22Rv1 (cell line): Measurements from ENCODE around the gene LMO7.
"Not testable (repeated sequence)": the region's sequence is repeated elsewhere in the genome, so short reads cannot be mapped to it uniquely, and the experiment has no call there.

Source experiments
- H3K27ac ChIP-seq: fragments of 450-650 bp; 2 replicates; pipeline ENCODE4 v1.5.1; 2017
- ZFX ChIP-seq: fragments of 450-650 bp; IDR thresholded peaks from 2 replicates; pipeline ENCODE4 v1.6.1; 2017; ENCODE audit warnings: antibody characterized with exemption, borderline replicate concordance
- TF ChIP-seq, protein P1 (sequence below): fragments of 450-650 bp; IDR thresholded peaks from 2 replicates; pipeline ENCODE4 v1.5.1; 2017; ENCODE audit warnings: mild to moderate bottlenecking

LMO7 gene

DNA sequence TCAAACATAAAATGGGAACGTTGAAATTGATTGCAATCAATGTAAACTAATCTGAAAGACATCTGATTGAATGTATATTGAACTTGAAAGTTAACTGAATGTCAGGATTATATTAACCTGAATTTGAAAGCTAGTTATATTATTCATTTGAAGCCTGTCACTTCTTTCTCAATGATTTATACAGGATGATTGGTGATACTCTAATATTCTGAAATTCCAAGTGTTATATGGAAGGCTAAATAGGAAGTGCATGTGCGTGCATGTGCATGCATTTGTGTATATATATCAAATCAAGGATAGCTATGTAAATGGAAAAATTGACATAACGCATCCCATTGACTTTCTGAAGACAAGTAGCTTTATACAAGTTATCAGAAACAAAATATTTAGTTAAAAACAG lies 143.3 kb downstream of the LMO7 start:
- TF ChIP-seq, protein P1, sequence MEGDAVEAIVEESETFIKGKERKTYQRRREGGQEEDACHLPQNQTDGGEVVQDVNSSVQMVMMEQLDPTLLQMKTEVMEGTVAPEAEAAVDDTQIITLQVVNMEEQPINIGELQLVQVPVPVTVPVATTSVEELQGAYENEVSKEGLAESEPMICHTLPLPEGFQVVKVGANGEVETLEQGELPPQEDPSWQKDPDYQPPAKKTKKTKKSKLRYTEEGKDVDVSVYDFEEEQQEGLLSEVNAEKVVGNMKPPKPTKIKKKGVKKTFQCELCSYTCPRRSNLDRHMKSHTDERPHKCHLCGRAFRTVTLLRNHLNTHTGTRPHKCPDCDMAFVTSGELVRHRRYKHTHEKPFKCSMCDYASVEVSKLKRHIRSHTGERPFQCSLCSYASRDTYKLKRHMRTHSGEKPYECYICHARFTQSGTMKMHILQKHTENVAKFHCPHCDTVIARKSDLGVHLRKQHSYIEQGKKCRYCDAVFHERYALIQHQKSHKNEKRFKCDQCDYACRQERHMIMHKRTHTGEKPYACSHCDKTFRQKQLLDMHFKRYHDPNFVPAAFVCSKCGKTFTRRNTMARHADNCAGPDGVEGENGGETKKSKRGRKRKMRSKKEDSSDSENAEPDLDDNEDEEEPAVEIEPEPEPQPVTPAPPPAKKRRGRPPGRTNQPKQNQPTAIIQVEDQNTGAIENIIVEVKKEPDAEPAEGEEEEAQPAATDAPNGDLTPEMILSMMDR: no peak
- TF ChIP-seq ZFX: no peak
- no peak overlapping the region for H3K27ac ChIP-seq

DNA sequence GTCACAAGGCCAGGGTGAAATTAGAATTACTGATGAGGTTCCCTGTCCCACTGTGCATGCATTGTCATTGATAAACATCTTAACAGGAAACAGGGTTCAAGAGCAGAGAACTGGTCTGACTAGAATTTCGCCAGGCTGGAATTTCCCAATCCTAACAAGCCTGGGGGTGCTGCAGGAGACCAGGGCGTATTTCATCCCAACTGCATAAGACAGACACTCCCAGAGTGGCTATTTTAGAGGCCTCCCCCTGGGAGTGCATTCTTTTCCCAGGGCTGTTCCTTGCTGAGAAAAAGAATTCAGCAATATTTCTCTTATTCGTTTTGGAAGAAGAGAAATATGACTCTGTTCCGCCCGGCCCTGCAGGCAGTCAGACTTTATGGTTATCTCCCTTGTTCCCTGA lies 144.0 kb downstream of the LMO7 start:
- H3K27ac ChIP-seq: not testable (repeated sequence)

DNA sequence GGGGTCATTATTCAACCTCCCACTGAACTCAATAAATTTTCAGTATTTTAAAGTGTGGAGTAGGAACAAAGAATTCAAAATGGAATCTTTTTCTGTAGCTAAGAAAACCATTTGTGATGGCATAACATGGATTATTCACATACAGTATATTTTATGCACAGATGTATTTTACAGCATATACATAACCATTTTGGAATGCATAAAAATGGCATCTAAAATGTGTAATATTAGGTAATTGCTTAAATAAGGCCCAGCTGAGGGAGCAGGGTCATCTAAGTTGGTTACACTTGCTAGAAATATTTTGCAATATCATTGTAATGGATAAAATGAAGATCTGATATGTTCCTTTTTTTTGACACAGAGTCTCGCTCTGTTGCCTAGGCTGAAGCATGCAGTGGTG lies 146.9 kb downstream of the LMO7 start:
- TF ChIP-seq, protein P1: no peak
- TF ChIP-seq ZFX: no peak
- no peak overlapping the region for H3K27ac ChIP-seq

DNA sequence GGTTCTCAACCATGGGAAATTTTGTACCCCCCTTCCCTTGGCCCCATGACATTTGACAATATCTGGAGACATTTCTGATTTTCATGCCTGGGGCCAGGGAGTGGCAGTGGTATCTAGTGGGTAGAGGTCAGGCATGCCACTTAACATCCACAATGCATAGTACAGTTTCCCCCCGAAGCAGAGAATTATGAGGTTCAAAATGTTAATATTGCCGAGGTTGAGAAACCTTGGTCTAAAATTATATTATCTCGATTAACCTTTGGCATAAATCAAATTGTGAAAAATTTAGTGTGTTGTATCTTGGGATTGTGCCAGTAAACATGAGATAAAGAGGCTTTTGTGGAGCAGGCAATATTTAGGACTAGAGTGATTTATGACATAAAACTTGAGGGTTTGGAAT lies 147.9 kb downstream of the LMO7 start:
- TF ChIP-seq ZFX: no peak
- TF ChIP-seq, protein P1: no peak
- H3K27ac ChIP-seq: no peak overlapping the region

DNA sequence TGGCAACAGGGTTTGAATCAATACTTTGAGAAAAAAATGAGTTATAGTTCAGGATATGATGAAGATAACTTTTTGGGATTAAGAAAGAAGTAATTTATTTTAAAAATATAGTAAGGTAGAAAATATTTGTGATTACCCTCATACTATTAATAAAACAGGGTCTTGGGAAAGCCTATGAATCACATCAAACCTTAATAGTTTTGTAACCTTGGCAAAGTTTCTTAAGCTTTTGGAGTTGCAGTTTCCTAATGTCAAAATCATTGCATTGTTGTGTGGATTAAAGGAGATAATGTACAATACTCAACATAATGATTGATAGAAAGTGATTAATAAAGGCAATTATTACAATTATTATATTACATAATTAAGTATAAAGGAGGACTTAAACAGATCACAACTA lies 149.0 kb downstream of the LMO7 start:
- TF ChIP-seq ZFX: no peak
- TF ChIP-seq, protein P1: no peak
- no peak overlapping the region for H3K27ac ChIP-seq

DNA sequence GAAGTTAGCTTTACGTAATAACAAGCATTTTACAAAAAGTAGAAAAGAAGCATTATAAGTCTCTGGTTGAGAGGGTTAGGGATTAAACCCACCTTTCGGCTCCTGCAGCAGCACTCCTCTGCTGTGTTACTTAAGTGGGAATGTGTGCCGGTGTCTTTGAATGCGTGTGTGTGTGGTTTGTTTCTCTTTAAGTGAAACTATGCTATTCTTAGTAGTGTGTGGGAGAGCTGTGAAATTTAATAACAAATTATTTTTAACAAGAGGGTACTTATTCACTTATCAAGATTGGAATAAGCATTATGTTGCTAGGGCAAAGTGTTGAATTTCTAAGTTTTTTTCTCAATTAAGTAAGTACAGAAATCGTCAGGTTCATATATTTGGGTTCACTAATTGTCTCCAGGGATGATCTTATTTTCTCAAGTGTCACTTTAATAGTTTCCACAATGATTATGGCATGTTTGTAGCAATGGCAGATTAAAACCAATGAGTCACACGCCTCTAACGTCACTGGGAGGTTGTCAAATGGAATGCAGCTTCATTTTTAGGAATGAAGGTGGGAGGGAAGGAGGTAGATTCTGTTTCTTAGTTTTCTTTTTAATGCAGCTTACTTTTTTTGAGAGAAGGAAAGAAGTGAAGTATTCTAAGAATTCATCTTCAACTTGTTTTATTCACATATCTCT lies 151.3 kb downstream of the LMO7 start:
- no peak for TF ChIP-seq ZFX
- TF ChIP-seq, protein P1: no peak
- no peak overlapping the region for H3K27ac ChIP-seq

DNA sequence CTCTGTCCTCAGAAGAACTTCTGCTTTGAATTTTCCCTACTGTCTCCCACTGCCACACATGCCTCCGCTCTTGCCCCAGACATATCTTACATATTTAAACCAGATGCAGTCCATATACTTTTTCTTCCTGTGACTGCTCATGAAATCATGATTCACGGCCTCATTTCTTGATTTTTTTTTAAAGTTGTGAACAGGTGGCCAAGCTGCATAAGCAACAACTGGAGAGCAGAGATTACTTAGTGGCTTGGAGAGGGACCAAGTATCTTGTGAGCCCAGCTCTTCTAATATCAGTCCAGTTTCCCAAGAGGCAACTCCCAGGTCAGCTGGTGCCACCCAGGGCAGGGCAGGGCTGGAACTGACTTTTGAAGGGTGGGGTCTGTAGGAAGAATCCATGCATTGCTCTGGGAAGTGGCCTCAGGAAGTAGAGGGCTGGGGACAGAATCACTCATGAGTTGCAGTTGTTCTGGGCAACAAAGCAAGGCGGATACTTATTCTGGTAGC lies 152.4 kb downstream of the LMO7 start:
- H3K27ac ChIP-seq: no peak overlapping the region
- TF ChIP-seq, protein P1: no peak
- no peak for TF ChIP-seq ZFX
